GM10847 (cell line): ENCODE measurements around the gene NR1D2.

Experiments used
- POLR2A ChIP-seq: IDR thresholded peaks from 2 replicates; pipeline ENCODE4 v1.6.1; 2011; ENCODE audit not compliant: insufficient read length; ENCODE audit errors: extremely low read depth

Gene NR1D2

GRCh38 chr3:23987356-23987755 lies 42.3 kb downstream of the NR1D2 start:
- no peak for TF ChIP-seq POLR2A

- no peak for TF ChIP-seq POLR2A
Observed at GRCh38 chr3:23991306-23991682, 46.2 kb downstream of the NR1D2 start.

DNA sequence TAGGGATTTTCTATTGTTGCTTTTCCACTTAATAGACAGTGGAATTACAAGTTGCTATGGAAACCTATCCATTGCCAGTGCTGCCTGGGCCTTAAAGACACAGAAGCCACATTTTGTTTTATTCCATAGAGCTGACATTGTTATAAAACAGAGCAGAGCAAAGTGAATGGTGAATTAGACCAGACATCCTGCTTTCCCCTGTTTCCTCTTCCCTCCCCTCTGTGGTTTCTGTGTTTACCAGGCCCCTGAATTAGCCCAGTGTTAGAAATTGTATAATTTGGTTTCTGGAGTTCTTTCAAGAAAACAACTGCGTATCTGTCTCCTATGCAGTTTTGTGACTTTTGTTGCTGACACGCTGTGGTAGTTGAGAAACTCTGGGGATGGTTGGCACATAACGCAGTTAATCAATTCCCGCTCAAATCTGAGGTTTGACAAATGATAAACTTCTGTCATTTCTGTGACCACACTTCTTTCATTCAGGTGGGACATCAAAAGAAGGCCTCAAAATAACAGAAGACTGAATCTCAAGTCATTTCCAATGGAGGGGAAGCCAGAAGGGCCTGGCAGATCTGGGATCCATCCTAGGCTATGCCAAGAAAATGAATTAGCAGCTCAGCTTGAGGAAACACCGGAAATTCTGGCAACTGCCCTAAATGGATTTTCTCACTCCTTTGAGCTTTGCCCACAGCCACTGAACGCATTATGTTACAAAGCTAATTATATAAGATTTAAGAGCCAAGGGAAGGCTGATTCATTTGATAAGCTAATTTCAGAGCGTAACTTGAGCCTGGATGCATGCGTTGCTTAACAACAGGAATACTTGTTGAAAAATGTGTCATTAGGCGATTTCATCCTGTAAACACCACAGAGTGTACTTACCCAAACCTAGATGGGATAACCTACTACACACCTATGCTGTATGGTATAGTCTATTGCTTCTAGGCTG lies 46.9 kb downstream of the NR1D2 start:
- no peak for TF ChIP-seq POLR2A

GRCh38 chr3:23993556-23994243 lies 48.6 kb downstream of the NR1D2 start:
- no peak for TF ChIP-seq POLR2A

DNA sequence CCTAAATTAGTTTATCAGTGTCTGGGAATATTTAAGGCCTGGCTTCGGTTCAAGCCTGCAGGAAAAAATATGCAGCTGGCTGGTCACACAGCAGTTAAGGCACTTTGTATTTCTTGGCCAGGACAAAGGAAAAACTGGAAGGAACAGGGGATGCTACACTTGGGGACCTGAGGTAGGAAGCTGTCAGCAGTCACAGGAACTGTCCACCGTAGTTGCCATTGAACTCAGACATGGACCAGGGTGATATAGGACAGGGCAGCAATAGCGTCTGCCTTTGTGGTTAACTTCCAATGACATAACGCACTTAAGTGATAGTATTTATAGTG lies 49.1 kb downstream of the NR1D2 start:
- TF ChIP-seq POLR2A = no peak

GRCh38 chr3:23995219-23995618 lies 50.1 kb downstream of the NR1D2 start:
- no peak for TF ChIP-seq POLR2A

DNA sequence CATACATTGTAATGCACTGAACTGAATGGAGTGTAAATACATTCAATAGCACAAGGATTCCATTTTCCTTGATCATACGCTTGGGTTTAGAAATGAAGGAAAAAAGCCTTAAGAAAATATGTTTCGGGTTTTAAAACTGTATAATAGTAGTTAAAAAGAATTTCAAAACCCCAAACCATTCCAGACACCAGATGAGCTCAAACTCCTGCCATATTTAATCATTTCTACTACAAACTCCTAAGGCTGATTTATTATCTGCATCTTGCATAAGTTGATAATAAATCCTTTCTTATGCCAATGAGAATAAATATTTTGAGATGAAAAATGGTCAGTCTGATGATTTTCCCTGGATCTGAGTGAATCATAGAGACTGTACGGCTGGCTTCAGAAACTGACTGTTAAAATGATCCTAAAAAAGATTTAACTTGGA lies 51.0 kb downstream of the NR1D2 start:
- TF ChIP-seq POLR2A = no peak

GRCh38 chr3:23999012-23999641 lies 54.0 kb downstream of the NR1D2 start:
- no peak for TF ChIP-seq POLR2A

DNA sequence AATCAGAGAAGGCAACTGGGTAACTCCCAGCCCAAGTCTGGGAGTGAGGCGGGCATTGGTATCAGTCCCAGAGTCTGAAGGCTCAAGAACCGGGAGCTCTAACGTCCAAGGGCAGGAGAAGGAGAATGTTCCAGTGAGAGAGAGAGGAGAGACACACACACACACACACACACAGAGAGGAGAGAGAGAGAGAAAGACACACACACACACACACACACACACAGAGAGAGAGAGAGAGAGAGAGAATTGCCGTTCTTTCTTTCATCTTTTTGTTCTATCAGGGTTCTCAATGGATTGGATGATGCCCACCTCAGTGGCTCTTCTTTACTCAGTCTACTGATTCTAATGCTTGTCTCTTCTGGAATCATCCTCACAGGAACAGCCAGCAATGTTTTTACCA lies 57.0 kb downstream of the NR1D2 start:
- no peak for TF ChIP-seq POLR2A

- TF ChIP-seq POLR2A = no peak
Observed at GRCh38 chr3:24003466-24003865, 58.4 kb downstream of the NR1D2 start.

GRCh38 chr3:24004171-24004938 lies 59.3 kb downstream of the NR1D2 start:
- no peak for TF ChIP-seq POLR2A

GRCh38 chr3:24005669-24006068 lies 60.6 kb downstream of the NR1D2 start:
- no peak for TF ChIP-seq POLR2A

DNA sequence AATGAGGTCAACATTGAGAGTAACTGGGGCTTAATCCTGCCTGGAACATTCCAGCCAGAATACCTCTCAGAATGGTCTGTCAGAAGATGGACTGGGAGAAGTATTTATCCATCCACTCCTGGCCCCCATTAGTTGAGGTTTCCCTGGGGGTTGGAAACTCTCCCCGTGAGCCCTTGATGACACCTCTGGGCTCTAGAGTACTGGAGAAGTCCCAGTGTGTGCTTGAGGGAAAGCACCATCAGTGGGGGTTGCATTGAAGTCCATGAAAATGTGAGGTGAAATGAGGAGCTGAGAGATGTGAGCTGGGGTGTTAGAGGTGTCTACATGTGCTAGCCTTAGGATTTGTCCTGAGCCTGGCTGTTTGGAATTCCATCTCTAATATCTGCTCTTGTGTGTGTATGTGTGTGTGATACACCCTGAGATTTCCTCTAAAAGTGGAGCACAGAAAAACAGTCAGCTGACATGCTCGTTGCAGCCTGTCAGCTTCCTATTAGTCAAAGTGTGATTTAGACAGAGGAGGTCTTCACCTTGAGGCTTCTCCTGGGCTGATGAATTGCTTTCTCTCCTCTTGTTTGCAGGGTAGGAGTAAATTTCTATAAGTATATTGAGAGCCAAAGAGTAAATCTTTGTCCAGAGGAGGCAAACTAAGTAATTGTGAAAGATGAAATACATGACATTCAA lies 67.6 kb downstream of the NR1D2 start:
- TF ChIP-seq POLR2A = no peak

- no peak for TF ChIP-seq POLR2A
Observed at GRCh38 chr3:24017305-24017704, 72.2 kb downstream of the NR1D2 start.
